T-cell (primary cell): Measurements from ENCODE around the gene SEMA6B. TPM values are rescaled to one million over a fixed set of nuclear protein-coding genes. Genes with fewer than 3 reads are reported as not detected.

Experiments used
- ATAC-seq, 4 experiments: fragments of 200-7000 bp in 3 of 4; fragments of 150-1000 bp in 1 of 4; cut with Tn5 transposase; replicated peaks in 1 of 4; 1 replicate in 3 of 4; 2 replicates in 1 of 4; pipeline ENCODE4 v1.10.0; 2021; ENCODE audit warnings: moderate library complexity in 3 of 4, mild to moderate bottlenecking in 2 of 4, moderate number of reproducible peaks in 1 of 4
- CTCF ChIA-PET, 2 donors: fragments of 300-600 bp; sonication (Branson Sonifier 250); formaldehyde crosslinking; loops; one replicate each; lab custom pipeline; 2022; ENCODE audit warnings: antibody characterized with exemption in 2 of 2; lab: Charles Lee
- POLR2A ChIA-PET, 2 donors: fragments of 300-600 bp; sonication (Branson Sonifier 250); formaldehyde crosslinking; loops; one replicate each; lab custom pipeline; 2022; ENCODE audit warnings: antibody characterized with exemption in 2 of 2; lab: Charles Lee
- DNase-seq, 35 experiments: peaks; one replicate each; pipeline versions ENCODE4 v3.0.0 to v3.0.0-alpha.2; 2013 to 2023
- H3K27ac ChIP-seq: one replicate; pipeline ENCODE4 v1.5.1; 2013; ENCODE audit warnings: low read length
- H3K27me3 ChIP-seq, 2 experiments: replicated peaks in 1 of 2; 1 replicate in 1 of 2; 2 replicates in 1 of 2; pipeline versions ENCODE4 v1.6.1 to v1.7.0; 2013; ENCODE audit warnings: low read length in 1 of 2, mixed read lengths in 1 of 2; ENCODE audit not compliant: control insufficient read depth in 2 of 2, insufficient read depth in 2 of 2; ENCODE audit errors: extremely low read depth in 1 of 2
- H3K36me3 ChIP-seq, 2 donors: 1 replicate in 1 of 2; 2 replicates in 1 of 2; pipeline versions ENCODE4 v1.6.1 to v1.7.0; 2013; ENCODE audit warnings: low read length in 1 of 2; ENCODE audit not compliant: control insufficient read depth in 2 of 2, insufficient read depth in 1 of 2; ENCODE audit errors: extremely low read depth in 1 of 2
- H3K4me1 ChIP-seq, 2 experiments: 1 replicate in 1 of 2; 2 replicates in 1 of 2; pipeline versions ENCODE4 v1.6.1 to v1.7.0; 2013; ENCODE audit warnings: low read length in 2 of 2, mixed read lengths in 1 of 2; ENCODE audit not compliant: insufficient read depth in 2 of 2, control insufficient read depth in 1 of 2; ENCODE audit errors: extremely low read depth in 1 of 2
- H3K4me3 ChIP-seq, 2 donors: 1 replicate in 1 of 2; 2 replicates in 1 of 2; pipeline versions ENCODE4 v1.5.1 to v1.7.0; 2013; ENCODE audit warnings: mild to moderate bottlenecking in 2 of 2, low read length in 1 of 2, moderate library complexity in 1 of 2; ENCODE audit not compliant: control insufficient read depth in 1 of 2; ENCODE audit errors: extremely low read depth in 1 of 2
- H3K9me3 ChIP-seq: 2 replicates; pipeline ENCODE4 v1.7.0; 2013
- H3K27ac Mint-ChIP-seq, 2 donors: one replicate each; pipeline ENCODE4 v1.8.0; 2020 to 2021; ENCODE audit warnings: mild to moderate bottlenecking in 2 of 2, mixed read lengths in 2 of 2
- H3K27me3 Mint-ChIP-seq, 2 donors: one replicate each; pipeline ENCODE4 v1.8.0; 2021 to 2022; ENCODE audit warnings: mixed read lengths in 2 of 2
- H3K36me3 Mint-ChIP-seq: one replicate; pipeline ENCODE4 v1.8.0; 2021; ENCODE audit warnings: mixed read lengths
- H3K4me1 Mint-ChIP-seq, 3 donors: one replicate each; pipeline ENCODE4 v1.8.0; 2020 to 2022; ENCODE audit warnings: mixed read lengths in 3 of 3, mild to moderate bottlenecking in 1 of 3
- H3K4me3 Mint-ChIP-seq, 3 donors: one replicate each; pipeline ENCODE4 v1.8.0; 2020 to 2022; ENCODE audit warnings: mild to moderate bottlenecking in 3 of 3, mixed read lengths in 3 of 3, moderate library complexity in 3 of 3
- H3K9me3 Mint-ChIP-seq, 3 donors: one replicate each; pipeline ENCODE4 v1.8.0; 2020 to 2022; ENCODE audit warnings: mixed read lengths in 3 of 3
- WGBS: methylation state at CpG from one replicate; pipeline ENCODE4 v1.1.5; 2013; ENCODE audit warnings: missing lambda C conversion rate; ENCODE audit not compliant: insufficient coverage; 5-methylcytosine and 5-hydroxymethylcytosine counted together
- total RNA-seq, 35 experiments: library from RNA in 6 of 35; stranded (reverse) in 6 of 35; fragments of 120-200 nt in 1 of 35; gene quantifications; one replicate each; pipeline versions ENCODE4 v1.2.1 to v1.2.4 and lab custom pipeline; 2013 to 2026

The SEMA6B gene
- total RNA-seq, 5 donors from 2014 or later (not counting 1 experiment from before 2014, with no cell fraction given), result 0.25 to 0.43 (median 0.32) TPM; not detected in 2

DNA sequence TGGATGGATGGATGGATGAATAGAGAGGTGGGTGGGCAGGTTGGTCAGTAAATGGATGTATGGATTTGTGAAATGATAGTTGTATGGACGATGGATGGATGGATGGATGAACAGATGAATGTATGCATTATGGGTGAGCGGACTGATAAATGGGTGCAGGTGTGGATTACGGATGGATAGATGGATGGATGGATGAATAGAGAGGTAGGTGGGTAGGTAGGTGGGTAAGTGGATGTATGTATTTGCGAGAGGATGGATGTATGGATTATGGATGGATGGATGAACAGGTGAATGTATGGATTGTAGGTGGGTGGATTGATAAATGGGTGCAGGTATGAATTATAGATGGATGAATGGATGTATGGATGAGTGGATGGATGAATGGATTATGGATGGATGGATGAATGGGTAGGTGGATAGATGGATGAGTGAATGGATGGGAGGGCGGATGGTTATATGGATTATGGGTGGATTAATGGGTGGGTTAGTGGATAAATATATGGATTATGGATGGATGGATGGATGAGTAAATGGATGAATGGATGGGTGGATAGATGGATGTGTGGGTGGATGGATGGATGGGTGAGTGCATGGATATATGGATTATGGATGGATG lies 42.8 kb upstream of the SEMA6B start:
- no peaks in the 10 kb centered on the region for H3K9me3 Mint-ChIP-seq
- Histone ChIP-seq H3K4me3 (no peak overlapping the region), H3K36me3 (no peaks in the 10 kb centered on the region), H3K9me3 (no peaks in the 10 kb centered on the region), H3K27me3 (peaks cover under 1 to 67% of the 10 kb centered on the region in 2 experiments), H3K4me1 (peaks cover 2 to 17% of the 10 kb centered on the region in 2 experiments), H3K27ac (no peak overlapping the region)
- H3K36me3 Mint-ChIP-seq, result no peaks in the 10 kb centered on the region
- ATAC-seq (no peak), DNase-seq (no peak)
- CTCF ChIA-PET, result interaction anchor here in 1 of 2 donors (0.6 kb wide), 1 partner anchor 370 kb away, joined by 3 read pairs; no protein-coding TSS in a partner anchor
- H3K4me3 Mint-ChIP-seq, result no peak overlapping the region
- H3K27ac Mint-ChIP-seq, result no peak overlapping the region
- peaks cover 7 to 9% (median 9%) of the 10 kb centered on the region in 3 donors for H3K4me1 Mint-ChIP-seq
- peaks cover 15 to 46% of the 10 kb centered on the region in 2 donors for H3K27me3 Mint-ChIP-seq
- POLR2A ChIA-PET, result no interaction called here
- 79% methylated on average over 5 of the region's 5 CpGs for WGBS

- H3K36me3 Mint-ChIP-seq, result no peaks in the 10 kb centered on the region
- H3K9me3 Mint-ChIP-seq, result no peaks in the 10 kb centered on the region
- CTCF ChIA-PET, result no interaction called here
- H3K27me3 Mint-ChIP-seq, result peaks cover 16 to 41% of the 10 kb centered on the region in 2 donors
- peaks cover 9 to 12% (median 11%) of the 10 kb centered on the region in 3 donors for H3K4me1 Mint-ChIP-seq
- H3K27ac ChIP-seq, result no peak overlapping the region
- H3K4me1 ChIP-seq, result peaks cover 2 to 19% of the 10 kb centered on the region in 2 experiments
- DNase-seq, result no peak
- H3K27me3 ChIP-seq, result peaks cover 2 to 73% of the 10 kb centered on the region in 2 experiments
- no peak for ATAC-seq
- H3K9me3 ChIP-seq, result no peaks in the 10 kb centered on the region
- H3K4me3 ChIP-seq, result no peak overlapping the region
- H3K4me3 Mint-ChIP-seq, result no peak overlapping the region
- POLR2A ChIA-PET, result no interaction called here
- H3K36me3 ChIP-seq, result no peaks in the 10 kb centered on the region
- H3K27ac Mint-ChIP-seq, result no peak overlapping the region
- WGBS, result 77% methylated on average over 5 of the region's 5 CpGs
Measured at GRCh38 chr19:4600893-4601292, 41.4 kb upstream of the SEMA6B start.

- Mint-ChIP-seq H3K27me3 (peaks cover 18 to 44% of the 10 kb centered on the region in 2 donors), H3K36me3 (no peaks in the 10 kb centered on the region), H3K9me3 (no peaks in the 10 kb centered on the region), H3K4me1 (peaks cover 9 to 12% (median 11%) of the 10 kb centered on the region in 3 donors), H3K27ac (no peak overlapping the region), H3K4me3 (no peak overlapping the region)
- no peaks in the 10 kb centered on the region for H3K9me3 ChIP-seq
- WGBS, result 100% methylated on average over 3 of the region's 10 CpGs
- POLR2A ChIA-PET, result no interaction called here
- no peak overlapping the region for H3K27ac ChIP-seq
- no peak overlapping the region for H3K4me3 ChIP-seq
- CTCF ChIA-PET, result interaction anchor here in 1 of 2 donors (1.0 kb wide), 1 partner anchor 37 kb away, joined by 3 read pairs; no protein-coding TSS in a partner anchor
- ATAC-seq (no peak), DNase-seq (no peak)
- H3K27me3 ChIP-seq, result peaks cover 2 to 70% of the 10 kb centered on the region in 2 experiments
- H3K4me1 ChIP-seq, result peaks cover 2 to 19% of the 10 kb centered on the region in 2 experiments
- H3K36me3 ChIP-seq, result no peaks in the 10 kb centered on the region
Measured at GRCh38 chr19:4600082-4600481, 40.6 kb upstream of the SEMA6B start.

GRCh38 chr19:4598712-4599111 lies 39.2 kb upstream of the SEMA6B start:
- Mint-ChIP-seq H3K27ac (no peak overlapping the region), H3K9me3 (no peaks in the 10 kb centered on the region), H3K4me1 (peaks cover 9 to 12% (median 11%) of the 10 kb centered on the region in 3 donors), H3K4me3 (peak overlapping the region in 1 of 3 donors; percentile 73), H3K36me3 (no peaks in the 10 kb centered on the region), H3K27me3 (peaks cover 19 to 52% of the 10 kb centered on the region in 2 donors)
- ChIA-PET POLR2A (no interaction called here), CTCF (no interaction called here)
- Histone ChIP-seq H3K27me3 (peaks cover 2 to 73% of the 10 kb centered on the region in 2 experiments), H3K9me3 (no peaks in the 10 kb centered on the region), H3K4me3 (no peak overlapping the region), H3K36me3 (no peaks in the 10 kb centered on the region), H3K27ac (no peak overlapping the region), H3K4me1 (peaks cover 2 to 19% of the 10 kb centered on the region in 2 experiments)
- peak in 1 of 4 experiments; percentile 4 for ATAC-seq
- no peak for DNase-seq
- 9% methylated on average over 7 of the region's 17 CpGs for WGBS

DNA sequence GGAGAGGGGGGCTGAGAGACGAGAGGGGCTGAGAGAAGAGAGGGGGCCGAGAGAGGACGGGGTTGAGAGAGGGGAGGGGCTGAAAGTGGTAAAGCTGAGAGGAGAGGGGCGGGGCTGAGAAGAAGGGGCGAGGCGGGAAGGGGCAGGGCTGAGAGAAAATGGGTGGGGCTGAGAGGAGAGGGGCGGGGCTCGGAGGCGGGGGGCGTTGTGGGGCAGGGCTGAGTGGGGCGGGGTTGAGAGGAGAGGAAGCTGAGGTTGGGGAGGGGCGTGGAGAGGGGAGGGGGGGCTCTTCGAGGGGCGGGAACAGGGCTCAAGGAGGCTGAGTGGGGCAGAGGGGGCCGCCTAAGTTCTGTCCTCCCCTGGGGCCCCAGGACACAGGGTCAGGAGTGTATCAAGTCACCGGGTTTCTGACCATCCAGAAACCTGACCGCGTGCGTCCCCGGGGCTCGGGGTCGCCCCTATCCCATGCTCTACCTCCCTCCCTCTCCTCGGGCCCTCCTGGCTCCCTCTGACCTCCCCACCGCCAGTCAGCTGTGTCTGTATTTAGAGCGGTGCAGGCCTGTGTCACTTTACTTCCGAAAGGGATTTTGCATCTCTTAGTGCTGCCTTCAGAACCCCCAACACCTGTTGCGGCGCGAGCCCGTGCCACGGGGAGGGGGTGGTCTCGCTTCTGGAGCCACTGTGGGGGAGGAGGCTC lies 38.6 kb upstream of the SEMA6B start:
- H3K27ac Mint-ChIP-seq, result no peak overlapping the region
- H3K4me3 Mint-ChIP-seq, result peak overlapping the region; percentile 39 to 73 (median 60)
- POLR2A ChIA-PET, result interaction anchor here in 1 of 2 donors (0.7 kb wide), 1 partner anchor 9 kb away, joined by 5 read pairs; no protein-coding TSS in a partner anchor
- H3K27ac ChIP-seq, result no peak overlapping the region
- CTCF ChIA-PET, result no interaction called here
- no peaks in the 10 kb centered on the region for H3K36me3 ChIP-seq
- H3K9me3 Mint-ChIP-seq, result no peaks in the 10 kb centered on the region
- H3K4me1 Mint-ChIP-seq, result peaks cover 9 to 12% (median 11%) of the 10 kb centered on the region in 3 donors
- peaks cover 2 to 19% of the 10 kb centered on the region in 2 experiments for H3K4me1 ChIP-seq
- no peaks in the 10 kb centered on the region for H3K9me3 ChIP-seq
- peak overlapping the region in 1 of 2 donors; percentile 44 for H3K4me3 ChIP-seq
- ATAC-seq, result peak; percentile 65 to 80 (median 68)
- peaks cover 2 to 75% of the 10 kb centered on the region in 2 experiments for H3K27me3 ChIP-seq
- peak in 33 of 35 experiments; percentile 10 to 66 (median 44) for DNase-seq
- WGBS, result 4% methylated on average over 5 of the region's 32 CpGs
- H3K36me3 Mint-ChIP-seq, result no peaks in the 10 kb centered on the region
- H3K27me3 Mint-ChIP-seq, result peaks cover 19 to 52% of the 10 kb centered on the region in 2 donors

- no peaks in the 10 kb centered on the region for H3K36me3 Mint-ChIP-seq
- no peak overlapping the region for H3K27ac Mint-ChIP-seq
- Histone ChIP-seq H3K4me3 (no peak overlapping the region), H3K27ac (no peak overlapping the region), H3K27me3 (peaks cover 2 to 82% of the 10 kb centered on the region in 2 experiments), H3K9me3 (no peaks in the 10 kb centered on the region), H3K4me1 (peaks cover 2 to 19% of the 10 kb centered on the region in 2 experiments), H3K36me3 (no peaks in the 10 kb centered on the region)
- H3K9me3 Mint-ChIP-seq, result no peaks in the 10 kb centered on the region
- ATAC-seq (no peak), DNase-seq (peak in 9 of 35 experiments; percentile 3 to 34 (median 18))
- H3K4me1 Mint-ChIP-seq, result peaks cover 9 to 12% (median 11%) of the 10 kb centered on the region in 3 donors
- H3K27me3 Mint-ChIP-seq, result peaks cover 24 to 56% of the 10 kb centered on the region in 2 donors
- H3K4me3 Mint-ChIP-seq, result peak overlapping the region; percentile 34 to 73 (median 37)
- ChIA-PET CTCF (interaction anchor here in 1 of 2 donors (0.5 kb wide), 1 partner anchor 1218 kb away, joined by 11 read pairs; no protein-coding TSS in a partner anchor), POLR2A (interaction anchor here in 1 of 2 donors (0.6 to 0.7 kb wide), 2 partner anchors 8 to 127 kb away, joined by 5 to 8 read pairs; no protein-coding TSS in a partner anchor)
- 10% methylated on average over 17 of the region's 27 CpGs for WGBS
Measured at GRCh38 chr19:4597278-4597974, 37.9 kb upstream of the SEMA6B start.
